ENCODE measurements around the gene FRS2. TPM values are rescaled to one million over a fixed set of nuclear protein-coding genes. Genes with fewer than 3 reads are reported as not detected.

FRS2 gene
- total and polyA plus RNA-seq, 9 of the 15 experiments (the other 6 are each of a cell fraction or from before 2014, with no cell fraction given) = 1.0 to 9.1 (median 6.0) TPM

- Histone ChIP-seq H3K79me2 (ENCODE audit: control insufficient read depth, insufficient read depth, low read length) (no peaks in the 10 kb centered on the region), H3K4me2 (ENCODE audit: insufficient read depth, low read length) (no peak overlapping the region), H4K20me1 (replicated peaks; ENCODE audit: control insufficient read depth, insufficient read depth, low read length) (0 out of 2 replicates have a peak, but pooled peaks cover 5% of the 10 kb centered on the region), H3K27ac (ENCODE audit: extremely low read depth, low read depth, low read length) (no peak overlapping the region), H2AFZ (ENCODE audit: low read depth, low read length) (no peak overlapping the region), H3K9ac (ENCODE audit: insufficient read depth in 1 of 2, low read depth in 2 of 2, low read length in 2 of 2) (no peak overlapping the region), H3K36me3 (ENCODE audit: control insufficient read depth, insufficient read depth, low read length) (no peaks in the 10 kb centered on the region), H3K9me3 (replicated peaks; ENCODE audit: control insufficient read depth, insufficient read depth, low read depth, low read length) (no peaks in the 10 kb centered on the region), H3K4me3 (no peak overlapping the region), H3K27me3 (ENCODE audit: control insufficient read depth in 2 of 2, insufficient read depth in 2 of 2, low read length in 2 of 2) (no peaks in the 10 kb centered on the region; a peak in 1 of 5 replicates), H3K9me1 (ENCODE audit: control insufficient read depth, insufficient read depth, low read length) (no peaks in the 10 kb centered on the region), H3K4me1 (replicated peaks in 1 of 2; ENCODE audit: control insufficient read depth in 2 of 2, insufficient read depth in 2 of 2, low read length in 2 of 2) (peaks cover 11 to 17% of the 10 kb centered on the region in 2 experiments)
- no TSS peak for BruUV-seq (replicated peaks)
- FAIRE-seq = no peak
- in situ Hi-C loops (cut with MboI) (no loop called here), intact Hi-C loops (cut with micrococcal nuclease) (loop anchor here (5.0 kb wide), 2 partner anchors 33 to 148 kb away; partner anchors contain the start of genes CCT2 and FRS2)
- 15% methylated on average over 4 of the region's 4 CpGs for WGBS (ENCODE audit: insufficient coverage, low coverage, missing lambda C conversion rate)
- TF ChIP-seq ZNF133 (CRISPR knock-in tag; IDR thresholded peaks at IDR 0.05) = no peak
- no peak for TF ChIP-seq SREBF1 (IDR thresholded peaks at IDR 0.05; ENCODE audit: borderline replicate concordance, low read depth, low read length)
- no peak for TF ChIP-seq ZKSCAN1 (IDR thresholded peaks at IDR 0.05; ENCODE audit: low read depth, low read length)
- TF ChIP-seq SUPT5H (IDR thresholded peaks at IDR 0.05) = no peak
- no peak for TF ChIP-seq NR2F6 (CRISPR knock-in tag; IDR thresholded peaks at IDR 0.05)
- no peak for TF ChIP-seq FOXK2 (conservative IDR thresholded peaks at IDR 0.05 in 1 of 2, IDR thresholded peaks at IDR 0.05 in 1 of 2; ENCODE audit: low read depth in 2 of 2)
- TF ChIP-seq, protein P1, sequence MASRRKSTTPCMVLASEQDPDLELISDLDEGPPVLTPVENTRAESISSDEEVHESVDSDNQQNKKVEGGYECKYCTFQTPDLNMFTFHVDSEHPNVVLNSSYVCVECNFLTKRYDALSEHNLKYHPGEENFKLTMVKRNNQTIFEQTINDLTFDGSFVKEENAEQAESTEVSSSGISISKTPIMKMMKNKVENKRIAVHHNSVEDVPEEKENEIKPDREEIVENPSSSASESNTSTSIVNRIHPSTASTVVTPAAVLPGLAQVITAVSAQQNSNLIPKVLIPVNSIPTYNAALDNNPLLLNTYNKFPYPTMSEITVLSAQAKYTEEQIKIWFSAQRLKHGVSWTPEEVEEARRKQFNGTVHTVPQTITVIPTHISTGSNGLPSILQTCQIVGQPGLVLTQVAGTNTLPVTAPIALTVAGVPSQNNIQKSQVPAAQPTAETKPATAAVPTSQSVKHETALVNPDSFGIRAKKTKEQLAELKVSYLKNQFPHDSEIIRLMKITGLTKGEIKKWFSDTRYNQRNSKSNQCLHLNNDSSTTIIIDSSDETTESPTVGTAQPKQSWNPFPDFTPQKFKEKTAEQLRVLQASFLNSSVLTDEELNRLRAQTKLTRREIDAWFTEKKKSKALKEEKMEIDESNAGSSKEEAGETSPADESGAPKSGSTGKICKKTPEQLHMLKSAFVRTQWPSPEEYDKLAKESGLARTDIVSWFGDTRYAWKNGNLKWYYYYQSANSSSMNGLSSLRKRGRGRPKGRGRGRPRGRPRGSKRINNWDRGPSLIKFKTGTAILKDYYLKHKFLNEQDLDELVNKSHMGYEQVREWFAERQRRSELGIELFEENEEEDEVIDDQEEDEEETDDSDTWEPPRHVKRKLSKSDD (conservative IDR thresholded peaks at IDR 0.05; ENCODE audit: low read length) = no peak
- no peak for ATAC-seq
- no peak for DNase-seq (ENCODE audit: extremely low read depth in 1 of 4, low spot score in 3 of 4)
- POLR2A ChIA-PET = no interaction called here
- CTCF ChIA-PET (ENCODE audit: low intra/inter-chr PET ratio) = no interaction called here
These were observed 149.9 kb downstream of the FRS2 start for GRCh38 chr12:69620077-69620476.

Measured in K562 (cell line).